Middle frontal gyrus (tissue), 1 donor: ENCODE results near the gene PHACTR3.

Experiments used
- DNase-seq: peaks from one replicate; pipeline ENCODE4 v3.0.0-alpha.2; 2015; ENCODE audit warnings: low spot score; ENCODE audit errors: extremely low spot score

Gene PHACTR3

DNA sequence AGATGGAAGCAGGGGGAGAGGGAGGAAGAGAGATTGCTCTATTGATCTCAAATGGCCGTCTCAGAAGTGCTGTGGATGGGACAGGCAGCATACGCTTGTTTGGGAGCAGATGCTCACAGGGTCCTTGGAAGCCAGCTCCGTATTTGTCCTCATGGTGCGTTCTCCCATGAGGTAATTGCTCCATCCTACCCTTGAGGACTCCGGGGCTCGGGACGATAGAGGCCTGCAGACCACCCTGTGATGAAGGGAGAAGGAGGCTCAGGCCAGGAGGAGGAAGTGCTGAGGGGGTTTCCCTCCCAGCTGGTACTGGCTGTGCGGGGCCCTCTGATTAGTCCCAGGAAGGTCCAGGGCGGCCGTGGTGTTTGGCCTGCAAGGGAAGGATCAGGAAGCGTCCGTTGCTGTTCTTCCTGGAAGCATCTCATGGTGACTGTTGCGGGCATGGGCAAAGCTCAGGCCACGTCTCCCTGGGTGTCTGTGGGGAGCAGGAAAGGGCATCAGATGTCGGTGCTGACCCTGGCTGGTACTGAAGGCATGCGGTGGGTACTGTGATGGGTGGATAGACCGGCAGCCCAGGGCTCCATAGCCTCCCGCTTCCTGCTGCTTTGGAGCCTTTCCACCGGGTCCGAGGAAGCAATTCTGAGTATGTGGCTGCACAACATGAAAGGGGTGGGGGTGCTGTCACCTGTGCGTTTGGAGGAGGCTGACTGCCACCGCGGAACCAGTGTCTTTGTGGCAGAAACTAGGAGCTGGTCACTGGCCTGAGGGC is 170.8 kb downstream of the PHACTR3 start:
- DNase-seq, result no peak

DNA sequence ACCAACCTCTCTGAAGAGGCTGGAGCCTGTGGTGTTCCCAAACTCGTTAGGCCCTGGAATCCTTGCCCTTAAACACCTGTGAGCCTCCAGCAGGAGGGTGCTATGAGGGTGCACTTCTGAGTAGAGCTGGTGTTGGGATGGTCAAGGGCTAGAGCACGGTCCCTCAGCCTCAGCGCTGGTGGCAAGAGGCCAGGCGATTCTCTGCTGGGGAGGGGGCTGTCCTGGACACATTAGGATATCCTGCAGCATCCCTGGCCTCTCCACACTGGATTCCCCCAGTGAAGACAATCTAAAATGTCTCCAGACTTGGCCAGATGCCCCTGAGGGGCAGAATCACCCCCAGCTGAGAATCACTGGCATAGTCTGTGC is 171.3 kb downstream of the PHACTR3 start:
- no peak for DNase-seq

DNA sequence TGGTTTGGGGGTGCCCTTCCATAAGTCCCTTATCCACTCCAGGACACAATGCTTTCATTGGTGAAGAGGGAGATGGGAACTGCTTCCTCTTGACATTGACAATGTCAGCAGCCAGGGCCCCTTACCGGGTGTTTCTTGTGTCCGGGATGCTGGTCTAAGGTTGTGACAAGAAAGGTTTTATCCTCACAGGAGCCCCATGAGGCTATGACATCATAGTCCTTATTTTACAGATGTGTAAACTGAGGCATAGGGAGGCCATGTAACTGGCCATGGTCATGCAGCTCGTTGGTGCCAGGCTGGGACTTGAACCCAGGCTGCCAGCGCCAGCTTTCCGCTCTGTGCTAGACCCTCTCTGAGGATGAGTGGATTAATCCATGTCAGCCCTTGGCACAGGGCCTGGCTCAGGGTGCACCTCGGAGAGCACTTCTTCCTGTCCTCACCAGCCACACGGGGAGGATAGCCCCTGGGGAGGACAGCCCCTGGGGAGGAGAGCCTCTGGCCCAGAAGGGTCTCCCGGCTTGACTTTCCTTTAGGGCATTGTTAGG is 171.8 kb downstream of the PHACTR3 start:
- DNase-seq, result no peak

GRCh38 chr20:59776626-59777330 is 172.4 kb downstream of the PHACTR3 start:
- no peak for DNase-seq

DNA sequence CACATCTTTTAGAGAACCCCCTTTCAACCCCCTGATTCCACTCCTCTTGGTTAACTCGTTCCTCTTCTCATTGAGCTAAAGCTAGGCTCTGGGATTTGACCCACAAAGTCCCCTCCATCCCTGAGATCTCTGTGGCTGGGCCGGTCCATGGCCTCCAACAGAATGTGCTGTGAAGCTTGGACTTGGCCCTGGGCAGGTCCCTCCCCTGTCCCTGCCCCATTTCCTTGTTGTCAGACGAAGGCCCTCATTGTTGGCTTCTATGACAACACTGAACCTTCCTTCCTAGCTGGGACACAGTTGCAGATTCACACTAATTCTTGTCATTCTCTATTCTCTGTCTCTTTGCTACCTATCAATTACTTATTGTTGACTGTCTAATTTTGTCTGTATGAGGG is 173.0 kb downstream of the PHACTR3 start:
- DNase-seq, result no peak

DNA sequence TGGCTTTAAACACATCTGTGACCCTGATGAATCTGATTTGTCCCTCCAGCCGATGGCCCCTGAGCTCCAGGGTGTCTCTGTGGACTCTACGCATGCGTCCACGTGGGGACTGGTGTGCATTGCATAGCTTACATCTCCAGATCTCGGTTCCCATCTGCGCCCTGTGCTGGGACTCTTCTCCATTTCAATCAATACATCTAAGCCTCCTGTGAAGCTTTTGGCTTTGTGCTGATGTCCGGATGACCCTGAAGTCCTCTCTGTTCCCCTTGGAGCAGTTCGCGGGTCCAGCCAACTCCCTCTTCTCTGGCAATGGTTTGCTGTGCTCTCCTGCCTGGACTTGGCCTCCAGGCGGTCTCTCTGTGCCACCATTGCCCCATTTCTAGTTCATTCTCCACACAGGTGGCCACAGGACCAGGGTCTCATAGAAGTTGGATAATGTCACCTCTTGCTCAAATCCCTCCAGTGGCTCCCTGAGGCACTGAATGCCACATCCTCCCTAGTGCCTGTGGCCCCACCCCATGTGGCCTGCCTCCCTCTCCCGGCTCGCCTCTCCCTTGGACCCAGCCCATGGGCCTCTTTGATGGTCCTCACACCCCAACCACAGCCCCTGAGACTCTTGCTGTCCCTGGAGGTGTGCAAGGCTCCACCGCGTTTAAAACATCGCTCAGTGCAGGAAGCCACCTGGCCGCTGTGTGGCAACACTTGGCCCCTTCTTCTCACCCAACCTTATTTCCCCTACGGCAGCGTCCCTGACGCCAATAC is 173.7 kb downstream of the PHACTR3 start:
- no peak for DNase-seq

DNA sequence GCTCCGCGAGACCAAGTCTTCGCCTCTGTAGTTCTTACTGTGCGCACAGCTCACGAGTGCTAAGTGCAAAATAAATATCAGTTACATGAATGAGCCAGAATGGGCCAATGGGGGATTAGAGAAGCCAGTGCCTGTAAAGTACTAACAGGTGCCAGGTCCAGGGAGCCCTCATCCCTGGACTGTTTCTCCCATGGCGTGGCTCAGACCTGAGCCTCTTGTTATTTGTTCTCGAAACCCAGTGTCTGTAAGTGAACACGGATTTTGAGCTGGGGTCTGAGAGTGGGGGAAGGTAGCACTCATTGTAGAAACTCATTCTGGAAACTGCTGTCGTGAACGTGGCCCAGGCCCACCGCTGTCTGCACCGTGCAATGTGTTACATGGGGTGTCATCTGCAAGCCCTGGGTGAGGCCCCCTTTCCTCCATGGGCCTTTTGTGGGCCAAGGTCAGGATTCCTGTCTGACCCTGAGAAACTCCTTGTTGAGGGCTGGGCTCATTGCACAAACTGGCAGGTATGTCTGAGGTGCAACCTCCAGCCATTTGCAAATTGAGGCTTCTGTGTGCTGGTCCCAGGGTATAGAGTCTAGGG is 174.4 kb downstream of the PHACTR3 start:
- DNase-seq, result no peak

DNA sequence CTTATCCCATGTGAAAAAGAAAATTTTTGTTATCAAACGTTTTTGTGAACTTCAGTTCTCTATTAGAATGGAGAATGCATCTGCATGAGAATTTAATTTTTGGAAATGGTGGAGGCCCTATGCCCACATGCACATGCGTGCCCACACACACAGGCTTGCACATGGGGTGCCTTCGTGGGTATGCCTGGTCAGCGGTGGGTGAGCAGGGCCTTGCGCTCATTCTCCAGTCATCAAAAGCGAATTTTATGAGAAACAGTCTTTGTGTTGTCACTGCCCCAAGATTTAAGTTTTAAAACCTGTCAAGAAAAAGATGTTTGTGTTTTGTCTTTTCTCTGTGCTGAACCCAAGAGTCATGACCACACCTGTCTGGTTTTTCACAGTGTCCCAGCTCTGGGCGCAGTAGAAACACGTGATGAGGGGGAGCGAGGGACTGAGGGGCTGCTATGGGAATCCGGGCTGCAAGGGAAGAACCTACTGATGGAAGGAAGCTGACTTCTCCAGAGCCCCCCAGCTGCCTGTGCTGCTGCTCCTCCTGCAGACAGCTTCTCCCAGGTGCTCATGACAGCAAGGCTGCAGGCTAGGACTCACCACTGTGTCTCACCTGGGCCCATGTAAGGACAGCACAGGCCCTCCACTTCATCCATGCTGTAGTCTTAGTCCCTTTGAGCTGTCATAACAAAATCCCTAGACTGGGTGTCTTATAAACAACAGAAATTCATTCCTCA is 175.5 kb downstream of the PHACTR3 start:
- no peak for DNase-seq

- no peak for DNase-seq
Observed at GRCh38 chr20:59780494-59781185, 176.3 kb downstream of the PHACTR3 start.

DNA sequence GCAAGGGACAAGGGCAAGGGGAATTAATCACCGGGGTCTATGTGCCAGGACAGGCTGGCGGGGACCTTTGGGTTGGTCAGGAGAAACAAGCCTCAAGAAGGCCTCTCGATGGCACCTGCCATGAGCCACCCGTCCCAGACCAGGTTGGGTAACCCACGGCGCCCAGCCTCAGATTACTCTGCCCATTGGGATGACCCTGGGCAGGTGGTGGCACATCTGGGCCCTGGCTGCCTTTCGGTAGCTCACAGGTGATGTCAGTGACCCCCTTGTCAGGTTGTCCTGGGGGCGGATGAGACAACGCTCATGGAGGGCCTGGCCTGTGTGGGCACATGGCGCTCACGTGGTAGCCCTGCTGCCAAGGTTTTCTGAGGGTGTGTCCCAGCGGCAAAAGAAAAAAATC is 176.9 kb downstream of the PHACTR3 start:
- DNase-seq, result no peak

DNA sequence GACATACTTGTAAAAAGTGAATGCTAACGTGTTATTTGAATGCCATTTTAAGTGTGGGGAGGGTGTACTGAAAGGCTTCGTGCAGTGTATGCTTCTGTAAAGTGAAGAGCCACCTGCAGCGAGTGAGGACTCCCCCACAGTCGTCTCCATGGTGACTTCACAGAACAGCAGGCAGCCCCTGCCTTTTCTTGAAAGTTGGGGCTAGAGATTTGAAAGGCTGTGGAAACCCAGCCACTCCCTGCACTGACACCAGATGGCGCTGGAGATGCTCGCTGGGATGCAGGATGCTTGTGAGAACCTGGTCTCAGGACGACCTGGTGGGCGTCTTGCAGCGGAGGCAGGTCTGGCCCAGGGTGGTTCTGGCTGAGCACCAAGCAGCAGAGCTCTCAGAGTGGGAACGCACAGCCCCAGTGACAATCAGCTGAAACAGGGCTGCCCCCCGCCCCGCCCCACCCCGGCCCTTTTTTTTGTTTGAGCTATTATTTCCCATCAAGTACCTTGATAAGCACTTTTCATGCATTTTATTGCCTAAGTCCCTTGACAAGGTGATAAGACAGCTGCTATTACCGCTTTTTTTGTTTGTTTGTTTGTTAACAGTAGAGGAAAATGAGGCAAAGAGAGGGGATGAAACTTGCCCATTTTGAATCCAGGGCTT is 178.8 kb downstream of the PHACTR3 start:
- peak; percentile 57 for DNase-seq

DNA sequence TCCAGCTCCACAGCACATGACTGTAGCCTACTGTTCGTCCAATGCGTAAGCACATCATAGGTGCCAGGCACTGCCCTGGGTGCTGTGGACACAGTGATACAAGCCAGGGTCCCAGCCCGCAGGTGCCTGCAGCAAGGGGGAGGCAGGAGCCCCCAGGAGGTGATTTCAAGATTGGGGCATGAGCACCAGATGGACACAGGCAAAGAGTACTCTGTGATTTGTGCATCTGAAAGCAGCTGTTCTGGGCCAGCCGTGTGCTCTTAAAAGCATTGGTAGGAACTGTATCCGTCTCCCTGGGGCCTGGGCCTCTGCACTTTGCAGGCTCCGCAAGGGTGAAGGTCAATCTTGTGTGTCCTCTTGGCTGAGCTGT is 179.3 kb downstream of the PHACTR3 start:
- no peak for DNase-seq

GRCh38 chr20:59784365-59784764 is 180.0 kb downstream of the PHACTR3 start:
- DNase-seq, result no peak

DNA sequence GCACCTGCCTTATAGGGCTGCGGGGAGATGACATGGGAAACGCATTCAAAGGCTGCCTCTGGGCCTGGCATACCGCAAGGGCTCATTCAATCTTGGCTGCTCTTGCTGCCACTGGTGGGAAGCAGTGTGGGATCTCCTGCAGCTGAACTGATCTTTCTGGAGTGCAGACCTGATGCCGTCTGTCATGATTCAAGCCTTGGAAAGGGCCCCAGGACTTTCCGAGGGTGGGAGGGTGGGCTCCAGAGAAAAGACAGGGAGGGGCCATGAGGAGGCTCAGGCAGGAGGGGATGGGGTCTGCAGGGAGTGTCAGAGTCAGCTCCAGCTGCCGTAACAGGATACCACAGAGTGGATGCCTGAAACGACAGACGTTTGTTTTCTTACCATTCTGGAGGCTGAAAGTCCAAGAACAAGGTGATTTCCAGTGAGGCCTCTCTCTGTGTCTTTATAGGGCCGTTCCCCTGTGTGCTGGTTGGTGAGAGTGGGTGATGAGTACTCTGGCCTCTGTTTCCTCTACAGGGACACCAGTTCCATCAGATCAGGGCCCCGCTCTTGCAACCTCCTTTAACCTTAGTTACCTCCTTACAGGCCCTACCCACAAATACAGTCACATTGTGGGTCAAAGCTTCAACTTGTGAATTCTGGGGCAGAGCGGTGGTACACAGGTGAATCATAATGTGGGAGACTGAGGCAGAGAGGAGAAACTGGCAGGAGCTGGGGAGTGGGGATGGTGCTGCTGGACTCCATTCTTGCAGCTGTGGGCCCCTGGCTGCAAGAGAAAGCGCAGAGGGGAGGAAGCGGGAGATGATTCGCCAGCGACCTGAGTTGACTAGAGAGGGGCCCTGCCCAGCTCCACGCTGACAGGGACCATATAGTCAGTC is 180.7 kb downstream of the PHACTR3 start:
- DNase-seq, result no peak

- DNase-seq, result no peak
Observed at GRCh38 chr20:59785669-59785959, 181.3 kb downstream of the PHACTR3 start.

DNA sequence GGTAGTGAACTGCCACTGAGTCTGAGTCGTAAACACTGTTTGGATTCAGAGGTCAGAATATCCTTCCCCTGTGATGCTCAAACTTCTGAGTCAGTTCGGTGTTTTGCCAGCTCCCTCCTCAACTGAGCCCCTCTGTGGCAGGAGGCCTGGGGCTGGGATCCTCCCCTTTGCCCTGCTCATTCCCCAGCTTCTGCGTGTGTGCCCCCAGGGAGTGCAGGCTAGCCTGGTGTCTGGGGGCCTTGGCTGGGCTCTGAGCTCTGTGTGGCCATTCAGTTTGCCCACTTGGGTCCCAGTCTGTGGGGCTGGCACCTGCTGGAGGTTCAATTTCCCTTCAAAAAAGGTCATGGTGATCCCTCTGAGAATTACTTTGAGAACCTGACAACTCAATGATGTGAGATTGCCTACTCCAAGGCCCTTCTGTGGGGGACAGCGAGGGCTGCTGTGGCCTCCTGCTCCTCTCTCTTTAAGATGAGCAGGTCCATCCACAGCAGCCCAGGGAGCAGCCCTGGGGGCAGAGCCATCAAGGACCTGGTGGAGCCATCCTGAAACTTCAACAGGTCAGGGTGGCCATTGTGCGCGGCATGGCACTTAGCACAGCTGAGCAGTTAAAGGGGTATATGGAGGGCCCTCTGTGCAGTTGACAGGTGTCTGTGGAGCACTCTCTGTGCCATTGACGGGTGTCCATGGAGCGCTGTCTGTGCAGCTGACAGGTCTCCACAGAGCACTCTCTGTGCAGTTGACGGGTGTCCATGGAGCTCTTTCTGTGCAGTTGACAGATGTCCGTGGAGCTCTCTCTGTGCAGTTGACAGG is 181.9 kb downstream of the PHACTR3 start:
- DNase-seq, result no peak

GRCh38 chr20:59786801-59787537 is 182.6 kb downstream of the PHACTR3 start:
- no peak for DNase-seq

- no peak for DNase-seq
Observed at GRCh38 chr20:59787538-59787890, 183.2 kb downstream of the PHACTR3 start.
